H9 (cell line): ENCODE data around the gene EFS. TPM values are rescaled to one million over a fixed set of nuclear protein-coding genes. Genes with fewer than 3 reads are reported as not detected.
A peak's percentile ranks its signal among the peaks of the same experiment; 100 is the strongest.

Experiments
- DNase-seq: peaks from one replicate; pipeline ENCODE4 v3.0.0-alpha.2; 2017
- H2AFZ ChIP-seq: one replicate; pipeline ENCODE4 v1.6.1; 2013; ENCODE audit warnings: mild to moderate bottlenecking, low read length, control low read depth, moderate library complexity
- H2AK5ac ChIP-seq: 2 replicates; pipeline ENCODE4 v1.6.1; 2013; ENCODE audit warnings: low read length, control low read depth, mixed read lengths; ENCODE audit not compliant: insufficient read length
- H2BK120ac ChIP-seq: one replicate; pipeline ENCODE4 v1.6.1; 2013; ENCODE audit warnings: low read depth, mild to moderate bottlenecking, low read length, control low read depth, inconsistent platforms; ENCODE audit not compliant: poor library complexity, severe bottlenecking
- H2BK12ac ChIP-seq: 2 replicates; pipeline ENCODE4 v1.6.1; 2013; ENCODE audit warnings: low read length, control low read depth, mixed read lengths, low read depth; ENCODE audit not compliant: insufficient read length
- H2BK15ac ChIP-seq: 2 replicates; pipeline ENCODE4 v1.6.1; 2013; ENCODE audit warnings: low read depth, low read length, control low read depth
- H2BK20ac ChIP-seq: one replicate; pipeline ENCODE4 v1.6.1; 2013; ENCODE audit warnings: low read depth, mild to moderate bottlenecking, low read length, control low read depth, inconsistent platforms; ENCODE audit not compliant: poor library complexity, severe bottlenecking
- H2BK5ac ChIP-seq: 2 replicates; pipeline ENCODE4 v1.6.1; 2013; ENCODE audit warnings: low read length, control low read depth, mixed read lengths; ENCODE audit not compliant: insufficient read length
- H3K14ac ChIP-seq: 2 replicates; pipeline ENCODE4 v1.6.1; 2013; ENCODE audit warnings: low read length, control low read depth; ENCODE audit not compliant: insufficient read depth
- H3K18ac ChIP-seq: 2 replicates; pipeline ENCODE4 v1.6.1; 2013; ENCODE audit warnings: low read depth, mild to moderate bottlenecking, mixed read lengths, low read length, control low read depth; ENCODE audit not compliant: insufficient read length
- H3K23ac ChIP-seq: 2 replicates; pipeline ENCODE4 v1.6.1; 2013; ENCODE audit warnings: low read length, control low read depth, mixed read lengths, low read depth; ENCODE audit not compliant: insufficient read length
- H3K23me2 ChIP-seq: 2 replicates; pipeline ENCODE4 v1.6.1; 2013; ENCODE audit warnings: low read depth, mild to moderate bottlenecking, mixed read lengths, low read length, control low read depth; ENCODE audit not compliant: insufficient read length, poor library complexity, severe bottlenecking
- H3K27ac ChIP-seq: 2 replicates; pipeline ENCODE4 v1.5.1; 2013; ENCODE audit warnings: low read length, control low read depth, mixed read lengths, low read depth; ENCODE audit not compliant: insufficient read length
- H3K27me3 ChIP-seq: 2 replicates; pipeline ENCODE4 v1.6.1; 2013; ENCODE audit warnings: low read length, control low read depth, inconsistent platforms; ENCODE audit not compliant: insufficient read depth
- H3K4ac ChIP-seq: 2 replicates; pipeline ENCODE4 v1.6.1; 2013; ENCODE audit warnings: low read depth, mild to moderate bottlenecking, control low read depth, inconsistent platforms, low read length, moderate library complexity
- H3K4me1 ChIP-seq: 2 replicates; pipeline ENCODE4 v1.6.1; 2013; ENCODE audit warnings: low read length, control low read depth, inconsistent platforms; ENCODE audit not compliant: insufficient read depth
- H3K4me2 ChIP-seq: 2 replicates; pipeline ENCODE4 v1.6.1; 2013; ENCODE audit warnings: low read length, control low read depth, mixed read lengths; ENCODE audit not compliant: insufficient read length, insufficient read depth
- H3K56ac ChIP-seq: 2 replicates; pipeline ENCODE4 v1.6.1; 2013; ENCODE audit warnings: low read depth, mild to moderate bottlenecking, mixed read lengths, low read length, control low read depth; ENCODE audit not compliant: insufficient read length
- H3K79me1 ChIP-seq: 2 replicates; pipeline ENCODE4 v1.6.1; 2013; ENCODE audit warnings: low read depth, mild to moderate bottlenecking, moderate library complexity, low read length, control low read depth, inconsistent platforms; ENCODE audit not compliant: insufficient read depth, poor library complexity, severe bottlenecking
- H3K79me2 ChIP-seq: 2 replicates; pipeline ENCODE4 v1.6.1; 2013; ENCODE audit warnings: low read length, control low read depth, inconsistent platforms; ENCODE audit not compliant: insufficient read depth
- H3K9ac ChIP-seq: 2 replicates; pipeline ENCODE4 v1.6.1; 2013; ENCODE audit warnings: low read length, control low read depth, mixed read lengths; ENCODE audit not compliant: insufficient read length; ENCODE audit errors: extremely low read depth
- H3K9me3 ChIP-seq: one replicate; pipeline ENCODE4 v1.6.1; 2013; ENCODE audit warnings: low read depth, low read length, inconsistent platforms; ENCODE audit not compliant: control insufficient read depth
- H3T11ph ChIP-seq: one replicate; pipeline ENCODE4 v1.6.1; 2013; ENCODE audit warnings: mild to moderate bottlenecking, low read length, control low read depth, inconsistent platforms
- H4K20me1 ChIP-seq: one replicate; pipeline ENCODE4 v1.6.1; 2013; ENCODE audit not compliant: control insufficient read depth, insufficient read length, insufficient read depth
- H4K5ac ChIP-seq: 2 replicates; pipeline ENCODE4 v1.6.1; 2013; ENCODE audit warnings: low read depth, mild to moderate bottlenecking, mixed read lengths, low read length, control low read depth; ENCODE audit not compliant: insufficient read length
- H4K8ac ChIP-seq: replicated peaks from 2 replicates; pipeline ENCODE4 v1.6.1; 2013; ENCODE audit warnings: low read length, control low read depth, mixed read lengths, low read depth; ENCODE audit not compliant: insufficient read length
- H4K91ac ChIP-seq: 2 replicates; pipeline ENCODE4 v1.6.1; 2013; ENCODE audit warnings: low read depth, mild to moderate bottlenecking, moderate library complexity, mixed read lengths, low read length, control low read depth; ENCODE audit not compliant: insufficient read length
- H3K27ac Mint-ChIP-seq, 3 experiments: 2 replicates in 2 of 3; 3 replicates in 1 of 3; pipeline ENCODE4 v1.8.0; 2020 to 2021; ENCODE audit warnings: mixed read lengths in 3 of 3, mild to moderate bottlenecking in 1 of 3, moderate library complexity in 1 of 3
- H3K27me3 Mint-ChIP-seq: 2 replicates; pipeline ENCODE4 v1.8.0; 2021; ENCODE audit warnings: low read depth, mild to moderate bottlenecking, moderate library complexity, mixed read lengths
- H3K36me3 Mint-ChIP-seq, 3 experiments: 2 replicates in 2 of 3; 3 replicates in 1 of 3; pipeline ENCODE4 v1.8.0; 2020 to 2021; ENCODE audit warnings: low read depth in 3 of 3, mixed read lengths in 3 of 3; ENCODE audit not compliant: insufficient read depth in 1 of 3
- H3K4me1 Mint-ChIP-seq, 2 experiments: 2 replicates each; pipeline ENCODE4 v1.8.0; 2020; ENCODE audit warnings: mixed read lengths in 2 of 2
- H3K4me3 Mint-ChIP-seq, 2 experiments: 2 replicates in 1 of 2; 3 replicates in 1 of 2; pipeline ENCODE4 v1.8.0; 2020 to 2021; ENCODE audit warnings: mild to moderate bottlenecking in 2 of 2, mixed read lengths in 2 of 2, moderate library complexity in 1 of 2
- H3K9me3 Mint-ChIP-seq, 2 experiments: 2 replicates in 1 of 2; 3 replicates in 1 of 2; pipeline ENCODE4 v1.8.0; 2020; ENCODE audit warnings: mild to moderate bottlenecking in 2 of 2, mixed read lengths in 2 of 2, moderate library complexity in 1 of 2
- CTCF ChIP-seq: fragments of 200-600 bp; sonication (generic); conservative IDR thresholded peaks from 3 replicates; pipeline ENCODE4 v1.8.0; 2021; ENCODE audit warnings: antibody characterized with exemption, mild to moderate bottlenecking
- WGBS: extraction: QIAGEN DNeasy Blood & Tissue Kit; methylation state at CpG from one replicate; pipeline ENCODE4 v1.1.7; 2013; ENCODE audit warnings: missing lambda C conversion rate, low lambda C conversion rate, mixed read lengths; ENCODE audit not compliant: insufficient read length; ENCODE audit errors: extremely low coverage; 5-methylcytosine and 5-hydroxymethylcytosine counted together
- total RNA-seq: library from RNA; stranded (reverse); gene quantifications from 2 replicates; pipeline ENCODE4 v1.2.1, GENCODE V29; 2021

EFS gene
- total RNA-seq, 1 experiment from 2014 or later, result 32.1 TPM

- no peak within 1 kb of the TSS for H2BK20ac ChIP-seq
These were observed 12.2 kb downstream of the EFS start, which contains the start of gene SLC22A17 for GRCh38 chr14:23352506-23353432. SLC22A17 (minus strand) TSS chr14:23352887.

More at GRCh38 chr14:23352506-23353432, 12.2 kb downstream of the EFS start, which contains the start of gene SLC22A17:
- H2AK5ac ChIP-seq, result no peak within 1 kb of the TSS
- Mint-ChIP-seq H3K4me1 (peaks cover 12 to 14% of the 10 kb centered on the region in 2 experiments), H3K27ac (peak within 1 kb of the TSS in 2 of 3 experiments; percentile 40 to 59; a peak in 2 of 7 replicates), H3K9me3 (no peaks in the 10 kb centered on the region; a peak in 2 of 5 replicates), H3K36me3 (peaks cover 15 to 33% (median 27%) of the 10 kb centered on the region in 3 experiments), H3K4me3 (peak within 1 kb of the TSS; percentile 71 to 77), H3K27me3 (peaks cover 39% of the 10 kb centered on the region)
- no peaks in the 10 kb centered on the region for H3K9me3 ChIP-seq
- H3K79me2 ChIP-seq, result no peaks in the 10 kb centered on the region
- WGBS, result no CpG with 5 or more reads among the region's 42 CpGs
- no peak within 1 kb of the TSS for H4K91ac ChIP-seq
- TF ChIP-seq CTCF, result peak; percentile 11; the same call in 2 of the 3 replicates
- H3K4me1 ChIP-seq, result 0 out of 2 replicates have a peak, but pooled peaks cover 2% of the 10 kb centered on the region
- H3K56ac ChIP-seq, result no peak within 1 kb of the TSS
- no peak within 1 kb of the TSS for H2BK15ac ChIP-seq
- no peak within 1 kb of the TSS for H3K23ac ChIP-seq
- H3K27ac ChIP-seq, result no peak within 1 kb of the TSS
- no peak within 1 kb of the TSS for H4K5ac ChIP-seq
- no peaks in the 10 kb centered on the region for H3K79me1 ChIP-seq
- H3K4me2 ChIP-seq, result peak within 1 kb of the TSS; percentile 24
- H2BK5ac ChIP-seq, result no peak within 1 kb of the TSS
- H2AFZ ChIP-seq, result no peak within 1 kb of the TSS
- H2BK120ac ChIP-seq, result no peak within 1 kb of the TSS
- H3K18ac ChIP-seq, result no peak within 1 kb of the TSS
- peak; percentile 90 for DNase-seq
- H3K14ac ChIP-seq, result 0 out of 2 replicates have a peak within 1 kb of the TSS, but pooled peaks have one; percentile 4
- no peak within 1 kb of the TSS for H3T11ph ChIP-seq
- no peak within 1 kb of the TSS for H3K4ac ChIP-seq
- no peaks in the 10 kb centered on the region for H4K20me1 ChIP-seq
- H3K9ac ChIP-seq, result no peak within 1 kb of the TSS
- no peaks in the 10 kb centered on the region; the same call in 1 of the 2 replicates for H3K27me3 ChIP-seq
- H4K8ac ChIP-seq, result no peak within 1 kb of the TSS
- peaks cover 5% of the 10 kb centered on the region for H3K23me2 ChIP-seq
- no peak within 1 kb of the TSS for H2BK12ac ChIP-seq
